Measurements from ENCODE around the gene OR5L2.
"Not testable (repeated sequence)": the region's sequence is repeated elsewhere in the genome, so short reads cannot be mapped to it uniquely, and the experiment has no call there.

OR5L2 gene

GRCh38 chr11:55819330-55819729 is 7.7 kb upstream of the OR5L2 start, which contains the start of gene OR5D18:
OR5D18 (plus strand) TSS chr11:55819630; CDS start chr11:55819630, 0 bp downstream.
- H3K4me3 ChIP-seq (ENCODE audit: low read depth, low read length) = no peak within 1 kb of the TSS
- TF ChIP-seq CTCF (IDR thresholded peaks at IDR 0.05; ENCODE audit: insufficient read depth, low read length, missing control alignments) = no peak
- POLR2A ChIA-PET = no interaction called here
- DNase-seq (ENCODE audit: low read depth, low spot score) = no peak
- CTCF ChIA-PET = no interaction called here

GRCh38 chr11:55838452-55838851 is 11.4 kb downstream of the OR5L2 start, which contains the start of gene OR5D16:
OR5D16 (plus strand) TSS chr11:55838752; CDS start chr11:55838752, 0 bp downstream.
- CTCF ChIA-PET = no interaction called here

GRCh38 chr11:55847453-55847852 is 20.4 kb downstream of the OR5L2 start:
- H3K4me3 ChIP-seq (ENCODE audit: low read depth, low read length) = no peak overlapping the region
- no peak for DNase-seq (ENCODE audit: low read depth, low spot score)
- CTCF ChIA-PET = no interaction called here
- POLR2A ChIA-PET = no interaction called here
- TF ChIP-seq CTCF (IDR thresholded peaks at IDR 0.05; ENCODE audit: insufficient read depth, low read length, missing control alignments) = no peak

More at GRCh38 chr11:55838452-55838851, 11.4 kb downstream of the OR5L2 start, which contains the start of gene OR5D16:
- TF ChIP-seq CTCF (IDR thresholded peaks at IDR 0.05; ENCODE audit: insufficient read depth, low read length, missing control alignments) = no peak
- POLR2A ChIA-PET = no interaction called here
- H3K4me3 ChIP-seq (ENCODE audit: low read depth, low read length) = no peak within 1 kb of the TSS
- DNase-seq (ENCODE audit: low read depth, low spot score) = no peak

- ChIA-PET POLR2A (no interaction called here), CTCF (no interaction called here)
- H3K4me3 ChIP-seq (ENCODE audit: low read depth, low read length) = no peak overlapping the region
- no peak for DNase-seq (ENCODE audit: low read depth, low spot score)
- TF ChIP-seq CTCF (IDR thresholded peaks at IDR 0.05; ENCODE audit: insufficient read depth, low read length, missing control alignments) = no peak
Observed at GRCh38 chr11:55849037-55849436, 22.0 kb downstream of the OR5L2 start.

- no peak for TF ChIP-seq CTCF (IDR thresholded peaks at IDR 0.05; ENCODE audit: insufficient read depth, low read length, missing control alignments)
- DNase-seq (ENCODE audit: low read depth, low spot score) = no peak
- H3K4me3 ChIP-seq (ENCODE audit: low read depth, low read length) = no peak overlapping the region
- ChIA-PET POLR2A (no interaction called here), CTCF (no interaction called here)
Observed at GRCh38 chr11:55852141-55852540, 25.1 kb downstream of the OR5L2 start.

GRCh38 chr11:55854704-55855103 is 27.7 kb downstream of the OR5L2 start:
- H3K4me3 ChIP-seq (ENCODE audit: low read depth, low read length) = no peak overlapping the region
- ChIA-PET POLR2A (no interaction called here), CTCF (no interaction called here)
- no peak for DNase-seq (ENCODE audit: low read depth, low spot score)
- no peak for TF ChIP-seq CTCF (IDR thresholded peaks at IDR 0.05; ENCODE audit: insufficient read depth, low read length, missing control alignments)

- H3K4me3 ChIP-seq (ENCODE audit: low read depth, low read length); POLR2A ChIA-PET; DNase-seq (ENCODE audit: low read depth, low spot score); CTCF ChIA-PET: not testable (repeated sequence)
Observed at GRCh38 chr11:55867354-55867753, 40.3 kb downstream of the OR5L2 start.

GRCh38 chr11:55872731-55873130 is 45.7 kb downstream of the OR5L2 start:
- DNase-seq (ENCODE audit: low read depth, low spot score); H3K4me3 ChIP-seq (ENCODE audit: low read depth, low read length); CTCF ChIA-PET; POLR2A ChIA-PET: not testable (repeated sequence)

- H3K4me3 ChIP-seq (ENCODE audit: low read depth, low read length); CTCF ChIA-PET; POLR2A ChIA-PET; DNase-seq (ENCODE audit: low read depth, low spot score): not testable (repeated sequence)
Observed at GRCh38 chr11:55873146-55873545, 46.1 kb downstream of the OR5L2 start.

All from AG04449 (cell line).